Muscle layer of duodenum (tissue), 2 donors: ENCODE results near the gene MT1HL1.

Experiments
- H3K27ac ChIP-seq: one replicate; pipeline ENCODE4 v1.7.0; 2013; ENCODE audit warnings: mild to moderate bottlenecking, low read length
- H3K27me3 ChIP-seq: one replicate; pipeline ENCODE4 v1.7.0; 2013; ENCODE audit warnings: low read depth, mild to moderate bottlenecking, control low read depth, low read length
- H3K36me3 ChIP-seq, 2 donors: one replicate each; pipeline ENCODE4 v1.7.0; 2013; ENCODE audit warnings: low read length in 2 of 2, control low read depth in 1 of 2, mild to moderate bottlenecking in 1 of 2; ENCODE audit not compliant: insufficient read depth in 2 of 2, control insufficient read depth in 1 of 2
- H3K4me1 ChIP-seq, 2 donors: one replicate each; pipeline ENCODE4 v1.7.0; 2013; ENCODE audit warnings: low read length in 2 of 2, mild to moderate bottlenecking in 2 of 2, control low read depth in 1 of 2, moderate library complexity in 1 of 2; ENCODE audit not compliant: insufficient read depth in 2 of 2, control insufficient read depth in 1 of 2
- H3K4me3 ChIP-seq, 2 donors: one replicate each; pipeline ENCODE4 v1.7.0; 2013; ENCODE audit warnings: low read length in 2 of 2, low read depth in 1 of 2, mild to moderate bottlenecking in 1 of 2
- H3K9me3 ChIP-seq, 2 donors: one replicate each; pipeline ENCODE4 v1.7.0; 2013; ENCODE audit warnings: low read length in 2 of 2, control low read depth in 1 of 2, mild to moderate bottlenecking in 1 of 2; ENCODE audit not compliant: control insufficient read depth in 1 of 2
- donor health status: healthy.

Gene MT1HL1

GRCh38 chr1:237004116-237004515, at the start of gene MT1HL1:
Gene MT1HL1 (minus strand): TSS chr1:237004441. CDS start chr1:237004372, 69 bp downstream.
- Histone ChIP-seq H3K9me3 (no peaks in the 10 kb centered on the region), H3K36me3 (no peaks in the 10 kb centered on the region), H3K27ac (no peak within 1 kb of the TSS), H3K4me1 (no peaks in the 10 kb centered on the region), H3K27me3 (no peaks in the 10 kb centered on the region), H3K4me3 (no peak within 1 kb of the TSS)

- no peaks in the 10 kb centered on the region for H3K9me3 ChIP-seq
- H3K36me3 ChIP-seq: no peaks in the 10 kb centered on the region
- H3K4me3 ChIP-seq: no peak overlapping the region
- no peak overlapping the region for H3K27ac ChIP-seq
- no peaks in the 10 kb centered on the region for H3K27me3 ChIP-seq
- H3K4me1 ChIP-seq: no peaks in the 10 kb centered on the region
These were observed 46.7 kb upstream of the MT1HL1 start for GRCh38 chr1:237050915-237051314.

- Histone ChIP-seq H3K27me3 (no peaks in the 10 kb centered on the region), H3K27ac (no peak overlapping the region), H3K9me3 (no peaks in the 10 kb centered on the region), H3K4me3 (no peak overlapping the region), H3K36me3 (no peaks in the 10 kb centered on the region), H3K4me1 (no peaks in the 10 kb centered on the region)
These were observed 45.9 kb upstream of the MT1HL1 start for GRCh38 chr1:237050185-237050584.

GRCh38 chr1:237048803-237049202, 44.6 kb upstream of the MT1HL1 start:
- Histone ChIP-seq H3K4me1 (no peaks in the 10 kb centered on the region), H3K36me3 (no peaks in the 10 kb centered on the region), H3K27ac (no peak overlapping the region), H3K9me3 (no peaks in the 10 kb centered on the region), H3K4me3 (no peak overlapping the region), H3K27me3 (no peaks in the 10 kb centered on the region)

GRCh38 chr1:237045278-237046016, 41.2 kb upstream of the MT1HL1 start:
- Histone ChIP-seq H3K27me3 (no peaks in the 10 kb centered on the region), H3K4me1 (peaks cover 0 to 11% of the 10 kb centered on the region in 2 donors), H3K4me3 (no peak overlapping the region), H3K27ac (no peak overlapping the region), H3K9me3 (no peaks in the 10 kb centered on the region), H3K36me3 (no peaks in the 10 kb centered on the region)

GRCh38 chr1:237043846-237044636, 39.8 kb upstream of the MT1HL1 start:
- Histone ChIP-seq H3K27ac (no peak overlapping the region), H3K27me3 (no peaks in the 10 kb centered on the region)

GRCh38 chr1:237042892-237043576, 38.8 kb upstream of the MT1HL1 start:
- Histone ChIP-seq H3K27ac (no peak overlapping the region), H3K36me3 (no peaks in the 10 kb centered on the region), H3K9me3 (no peaks in the 10 kb centered on the region), H3K4me1 (peaks cover 0 to 11% of the 10 kb centered on the region in 2 donors), H3K27me3 (no peaks in the 10 kb centered on the region), H3K4me3 (peak overlapping the region; percentile 45 to 80)

More at GRCh38 chr1:237043846-237044636, 39.8 kb upstream of the MT1HL1 start:
- Histone ChIP-seq H3K4me3 (peak overlapping the region in 1 of 2 donors; percentile 80), H3K4me1 (peaks cover 0 to 11% of the 10 kb centered on the region in 2 donors), H3K36me3 (no peaks in the 10 kb centered on the region), H3K9me3 (no peaks in the 10 kb centered on the region)

- Histone ChIP-seq H3K27me3 (no peaks in the 10 kb centered on the region), H3K27ac (no peak overlapping the region), H3K4me1 (peaks cover 0 to 11% of the 10 kb centered on the region in 2 donors), H3K4me3 (peak overlapping the region; percentile 32 to 80), H3K9me3 (no peaks in the 10 kb centered on the region), H3K36me3 (no peaks in the 10 kb centered on the region)
These were observed 38.3 kb upstream of the MT1HL1 start for GRCh38 chr1:237042526-237042891.

GRCh38 chr1:237041795-237042525, 37.7 kb upstream of the MT1HL1 start, which contains the start of gene RYR2:
Gene RYR2 (plus strand): TSS chr1:237042184. CDS start chr1:237042522, 338 bp downstream.
- Histone ChIP-seq H3K27me3 (no peaks in the 10 kb centered on the region), H3K4me3 (peak within 1 kb of the TSS; percentile 45 to 80), H3K27ac (no peak within 1 kb of the TSS), H3K4me1 (peaks cover 0 to 11% of the 10 kb centered on the region in 2 donors), H3K36me3 (no peaks in the 10 kb centered on the region), H3K9me3 (no peaks in the 10 kb centered on the region)

GRCh38 chr1:237041461-237041794, 37.2 kb upstream of the MT1HL1 start:
- Histone ChIP-seq H3K27me3 (no peaks in the 10 kb centered on the region), H3K36me3 (no peaks in the 10 kb centered on the region), H3K9me3 (no peaks in the 10 kb centered on the region), H3K4me1 (peaks cover 0 to 11% of the 10 kb centered on the region in 2 donors), H3K4me3 (peak overlapping the region in 1 of 2 donors; percentile 37), H3K27ac (no peak overlapping the region)
